ENCODE measurements around the gene STAB2.

DNA sequence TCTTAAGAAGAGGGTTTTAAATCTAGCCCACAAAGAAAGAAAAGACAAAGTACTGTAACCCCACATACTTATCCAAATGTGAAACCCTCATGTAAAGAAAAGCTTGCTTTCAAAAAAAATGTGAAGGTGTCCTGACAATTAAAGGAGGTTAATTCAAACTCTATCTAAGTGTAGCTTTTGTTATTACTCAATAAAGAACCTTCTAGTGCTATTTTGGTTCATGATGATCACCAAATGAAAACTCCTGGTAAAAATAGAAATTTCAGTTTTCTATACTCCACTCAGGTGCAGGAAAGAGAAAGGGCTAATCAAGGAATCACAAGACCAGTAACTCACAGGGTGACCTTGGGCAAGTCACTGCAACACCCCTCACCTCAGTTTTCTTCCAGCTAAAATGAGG, 1.6 kb downstream of the STAB2 start:
- no peak for TF ChIP-seq EZH2phosphoT487 (IDR thresholded peaks at IDR 0.05; ENCODE audit: low read depth)
- TF ChIP-seq, protein P1, sequence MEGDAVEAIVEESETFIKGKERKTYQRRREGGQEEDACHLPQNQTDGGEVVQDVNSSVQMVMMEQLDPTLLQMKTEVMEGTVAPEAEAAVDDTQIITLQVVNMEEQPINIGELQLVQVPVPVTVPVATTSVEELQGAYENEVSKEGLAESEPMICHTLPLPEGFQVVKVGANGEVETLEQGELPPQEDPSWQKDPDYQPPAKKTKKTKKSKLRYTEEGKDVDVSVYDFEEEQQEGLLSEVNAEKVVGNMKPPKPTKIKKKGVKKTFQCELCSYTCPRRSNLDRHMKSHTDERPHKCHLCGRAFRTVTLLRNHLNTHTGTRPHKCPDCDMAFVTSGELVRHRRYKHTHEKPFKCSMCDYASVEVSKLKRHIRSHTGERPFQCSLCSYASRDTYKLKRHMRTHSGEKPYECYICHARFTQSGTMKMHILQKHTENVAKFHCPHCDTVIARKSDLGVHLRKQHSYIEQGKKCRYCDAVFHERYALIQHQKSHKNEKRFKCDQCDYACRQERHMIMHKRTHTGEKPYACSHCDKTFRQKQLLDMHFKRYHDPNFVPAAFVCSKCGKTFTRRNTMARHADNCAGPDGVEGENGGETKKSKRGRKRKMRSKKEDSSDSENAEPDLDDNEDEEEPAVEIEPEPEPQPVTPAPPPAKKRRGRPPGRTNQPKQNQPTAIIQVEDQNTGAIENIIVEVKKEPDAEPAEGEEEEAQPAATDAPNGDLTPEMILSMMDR (IDR thresholded peaks at IDR 0.05; ENCODE audit: low read depth, low read length): no peak
